Activated CD8-positive, alpha-beta T cell treated with anti-CD3 and anti-CD28 coated beads for 36 hours (primary cell): Measurements from ENCODE around the gene TSTD2. TPM values are rescaled to one million over a fixed set of nuclear protein-coding genes. Genes with fewer than 3 reads are reported as not detected.

Experiments
- ATAC-seq: fragments of 200-7000 bp; cut with Tn5 transposase; one replicate; pipeline ENCODE4 v1.10.0; 2021; ENCODE audit warnings: mild to moderate bottlenecking, moderate library complexity
- CTCF ChIA-PET: fragments of 350-600 bp; sonication (Branson Sonifier 250); formaldehyde crosslinking; loops from one replicate; lab custom pipeline; 2021; ENCODE audit warnings: antibody characterized with exemption; lab: Charles Lee
- POLR2A ChIA-PET: fragments of 350-600 bp; sonication (Branson Sonifier 250); formaldehyde crosslinking; loops from one replicate; lab custom pipeline; 2021; ENCODE audit warnings: antibody characterized with exemption; lab: Charles Lee
- DNase-seq: peaks from one replicate; pipeline ENCODE4 v3.0.0-alpha.2; 2020
- H3K27ac Mint-ChIP-seq: one replicate; pipeline ENCODE4 v1.8.0; 2021; ENCODE audit warnings: mild to moderate bottlenecking, mixed read lengths
- H3K27me3 Mint-ChIP-seq: one replicate; pipeline ENCODE4 v1.8.0; 2021; ENCODE audit warnings: mixed read lengths
- H3K36me3 Mint-ChIP-seq: one replicate; pipeline ENCODE4 v1.8.0; 2021; ENCODE audit warnings: low read depth, mixed read lengths
- H3K4me1 Mint-ChIP-seq: one replicate; pipeline ENCODE4 v1.8.0; 2021; ENCODE audit warnings: low read depth, mixed read lengths
- H3K4me3 Mint-ChIP-seq: one replicate; pipeline ENCODE4 v1.8.0; 2021; ENCODE audit warnings: mild to moderate bottlenecking, moderate library complexity, mixed read lengths
- H3K9me3 Mint-ChIP-seq: one replicate; pipeline ENCODE4 v1.8.0; 2021; ENCODE audit warnings: mixed read lengths
- CTCF ChIP-seq: fragments of 200-600 bp; IDR thresholded peaks from one replicate; pipeline ENCODE4 v1.8.0; 2022; ENCODE audit warnings: antibody characterized with exemption, mild to moderate bottlenecking
- intact Hi-C: fragments of 100-400 bp; cut with micrococcal nuclease; formaldehyde crosslinking; loops from one replicate; pipeline ENCODE4 v1.10.0; 2022
- total RNA-seq, 2 experiments: library from RNA; stranded (reverse); gene quantifications; one replicate each; pipeline ENCODE4 v1.2.3, GENCODE V29; 2021

Gene TSTD2
- total RNA-seq, 2 experiments from 2014 or later, result 15.2 to 15.3 TPM

GRCh38 chr9:97573482-97574073 is 59.6 kb downstream of the TSTD2 start:
- no peak overlapping the region for H3K27ac Mint-ChIP-seq
- TF ChIP-seq CTCF, result no peak
- H3K9me3 Mint-ChIP-seq, result no peaks in the 10 kb centered on the region
- DNase-seq, result no peak
- H3K4me3 Mint-ChIP-seq, result no peak overlapping the region
- H3K27me3 Mint-ChIP-seq, result peaks cover 2% of the 10 kb centered on the region
- H3K4me1 Mint-ChIP-seq, result peaks cover 11% of the 10 kb centered on the region
- ChIA-PET CTCF (interaction anchor here (2.7 kb wide), 1 partner anchor 42 kb away, joined by 9 read pairs; no protein-coding TSS in a partner anchor), POLR2A (interaction anchor here (0.6 kb wide), 1 partner anchor 174 kb away, joined by 3 read pairs; no protein-coding TSS in a partner anchor)
- intact Hi-C loops, result no loop called here
- ATAC-seq, result no peak
- H3K36me3 Mint-ChIP-seq, result no peaks in the 10 kb centered on the region

DNA sequence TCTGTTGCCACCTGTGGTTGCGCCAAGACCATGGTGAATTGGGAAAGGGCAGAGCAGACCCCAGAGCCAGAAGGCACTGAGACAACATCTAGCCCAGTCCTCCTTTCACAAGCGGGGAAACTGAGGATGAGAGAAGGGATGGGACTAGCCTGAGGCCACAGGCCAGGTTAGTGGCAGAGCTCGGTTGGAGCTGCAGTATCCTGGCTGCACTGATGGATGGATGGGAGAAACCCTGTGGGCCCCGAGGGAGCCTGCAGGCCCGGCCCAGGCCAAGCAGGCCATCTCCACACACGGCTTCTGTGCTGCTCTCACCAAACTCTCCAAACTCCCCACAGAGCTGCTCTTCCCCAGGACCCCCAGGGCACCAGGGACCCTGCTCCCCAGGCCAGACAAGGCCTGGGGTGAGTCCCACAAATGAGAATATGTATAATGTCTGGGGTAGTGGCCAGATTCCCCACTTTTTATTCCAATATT is 60.2 kb downstream of the TSTD2 start:
- H3K9me3 Mint-ChIP-seq, result no peaks in the 10 kb centered on the region
- intact Hi-C loops, result no loop called here
- ChIA-PET POLR2A (interaction anchor here (0.6 kb wide), 1 partner anchor 173 kb away, joined by 3 read pairs; no protein-coding TSS in a partner anchor), CTCF (no interaction called here)
- ATAC-seq, result no peak
- no peak overlapping the region for H3K4me3 Mint-ChIP-seq
- no peaks in the 10 kb centered on the region for H3K36me3 Mint-ChIP-seq
- H3K4me1 Mint-ChIP-seq, result peaks cover 11% of the 10 kb centered on the region
- peaks cover 2% of the 10 kb centered on the region for H3K27me3 Mint-ChIP-seq
- no peak for DNase-seq
- no peak overlapping the region for H3K27ac Mint-ChIP-seq
- no peak for TF ChIP-seq CTCF

- Mint-ChIP-seq H3K27ac (no peak overlapping the region), H3K9me3 (no peaks in the 10 kb centered on the region), H3K4me1 (peaks cover 11% of the 10 kb centered on the region), H3K36me3 (no peaks in the 10 kb centered on the region), H3K4me3 (no peak overlapping the region), H3K27me3 (peaks cover 2% of the 10 kb centered on the region)
- intact Hi-C loops, result no loop called here
- CTCF ChIA-PET, result interaction anchor here (2.2 kb wide), 1 partner anchor 26 kb away, joined by 6 read pairs; no protein-coding TSS in a partner anchor
- ATAC-seq, result no peak
- POLR2A ChIA-PET, result no interaction called here
- TF ChIP-seq CTCF, result no peak
- DNase-seq, result no peak
Observed at GRCh38 chr9:97572196-97572891, 60.8 kb downstream of the TSTD2 start.

DNA sequence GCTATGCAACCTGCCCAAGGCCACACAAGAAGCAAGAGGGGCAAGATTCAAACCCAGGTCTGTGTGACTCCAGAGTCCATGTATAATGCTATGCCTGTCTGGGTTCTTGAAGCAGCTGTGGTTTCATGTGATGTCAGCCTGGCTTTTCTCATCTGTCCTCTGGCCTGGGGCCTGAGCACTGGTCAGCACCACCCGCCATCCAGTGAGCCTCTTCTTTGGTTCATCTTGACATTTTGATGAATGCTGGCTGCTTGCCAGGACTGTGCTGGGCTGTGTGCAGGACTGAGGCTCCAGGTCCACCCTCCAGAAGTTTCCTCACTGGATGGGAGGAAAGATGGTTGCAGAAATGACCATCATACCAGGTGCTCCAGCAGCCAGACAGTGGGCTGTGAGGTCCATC is 61.5 kb downstream of the TSTD2 start:
- ATAC-seq, result no peak
- H3K4me1 Mint-ChIP-seq, result peaks cover 11% of the 10 kb centered on the region
- intact Hi-C loops, result no loop called here
- H3K27ac Mint-ChIP-seq, result no peak overlapping the region
- ChIA-PET CTCF (interaction anchor here (1.0 to 2.2 kb wide), 2 partner anchors 27 to 44 kb away, joined by 3 to 6 read pairs; no protein-coding TSS in a partner anchor), POLR2A (no interaction called here)
- no peak overlapping the region for H3K4me3 Mint-ChIP-seq
- no peaks in the 10 kb centered on the region for H3K9me3 Mint-ChIP-seq
- no peak for DNase-seq
- no peaks in the 10 kb centered on the region for H3K36me3 Mint-ChIP-seq
- peaks cover 2% of the 10 kb centered on the region for H3K27me3 Mint-ChIP-seq
- TF ChIP-seq CTCF, result no peak

DNA sequence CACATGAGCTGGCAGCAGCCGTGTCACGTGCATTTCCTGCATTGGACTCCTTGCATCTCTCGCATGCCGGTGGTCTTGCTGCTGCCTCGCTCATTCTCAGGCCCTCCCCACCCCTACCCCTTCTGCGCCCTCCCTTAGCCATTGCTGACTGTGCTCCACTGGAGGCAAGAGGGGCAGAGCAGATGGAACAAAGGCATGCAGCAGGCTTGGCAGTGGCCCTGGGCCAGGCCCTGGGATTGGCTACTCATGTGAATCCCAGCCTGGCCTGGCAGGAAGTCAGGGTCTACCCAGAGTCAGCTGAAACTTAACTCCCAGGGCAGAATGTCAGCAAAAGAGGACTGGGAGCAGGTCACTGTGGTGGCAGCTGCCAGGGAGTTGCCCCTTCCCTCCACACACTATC is 62.3 kb downstream of the TSTD2 start:
- ChIA-PET POLR2A (no interaction called here), CTCF (interaction anchor here (1.0 to 2.2 kb wide), 2 partner anchors 28 to 45 kb away, joined by 3 to 6 read pairs; no protein-coding TSS in a partner anchor)
- no peaks in the 10 kb centered on the region for H3K36me3 Mint-ChIP-seq
- no peak for TF ChIP-seq CTCF
- no peak overlapping the region for H3K4me3 Mint-ChIP-seq
- H3K27me3 Mint-ChIP-seq, result peaks cover 2% of the 10 kb centered on the region
- H3K9me3 Mint-ChIP-seq, result no peaks in the 10 kb centered on the region
- intact Hi-C loops, result no loop called here
- H3K4me1 Mint-ChIP-seq, result peaks cover 11% of the 10 kb centered on the region
- DNase-seq (no peak), ATAC-seq (no peak)
- H3K27ac Mint-ChIP-seq, result no peak overlapping the region
